ENCODE results near the gene PDE8A. TPM values are rescaled to one million over a fixed set of nuclear protein-coding genes. Genes with fewer than 3 reads are reported as not detected.

Gene PDE8A
- total and polyA plus RNA-seq, 2 of the 13 experiments (the other 11 are each of a cell fraction or from before 2014, with no cell fraction given) = 26.3 to 48.5 TPM

DNA sequence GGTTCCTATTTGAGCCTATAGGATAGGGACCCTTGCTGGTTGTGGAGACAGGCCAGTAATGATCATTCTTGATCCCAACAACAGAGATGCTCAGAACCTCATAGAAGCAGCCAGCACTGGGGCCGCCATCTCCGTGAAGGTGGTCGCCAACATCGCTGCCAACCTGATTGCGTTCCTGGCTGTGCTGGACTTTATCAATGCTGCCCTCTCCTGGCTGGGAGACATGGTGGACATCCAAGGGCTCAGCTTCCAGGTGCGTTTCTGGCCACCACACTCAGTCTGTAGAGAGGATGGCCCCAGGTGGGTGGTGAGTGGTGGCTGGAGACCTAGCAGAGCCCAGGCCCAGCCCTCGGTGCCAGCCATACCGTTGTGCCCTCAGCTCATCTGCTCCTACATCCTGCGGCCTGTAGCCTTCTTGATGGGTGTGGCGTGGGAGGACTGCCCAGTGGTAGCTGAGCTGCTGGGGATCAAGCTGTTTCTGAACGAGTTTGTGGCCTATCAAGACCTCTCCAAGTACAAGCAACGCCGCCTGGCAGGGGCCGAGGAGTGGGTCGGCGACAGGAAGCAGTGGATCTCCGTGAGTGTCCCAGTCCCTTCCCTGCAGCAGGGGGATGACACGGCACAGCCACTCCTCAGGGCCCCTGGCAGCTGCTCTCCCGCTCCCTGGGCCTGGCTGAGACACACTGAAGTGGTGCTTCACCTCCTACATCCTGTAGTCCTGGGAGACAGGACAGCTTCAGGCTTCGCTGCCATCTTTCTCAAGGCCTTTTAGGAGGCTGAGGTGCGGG, 46.5 kb upstream of the PDE8A start (continued):
- TF ChIP-seq TBX3 (IDR thresholded peaks at IDR 0.05; ENCODE audit: borderline replicate concordance) = no peak
- TF ChIP-seq ZNF383 (CRISPR knock-in tag; IDR thresholded peaks at IDR 0.05; ENCODE audit: borderline replicate concordance) = no peak
- no peak for TF ChIP-seq ZFP36L1 (CRISPR knock-in tag; IDR thresholded peaks at IDR 0.05)
- no peak for TF ChIP-seq ZNF138 (CRISPR knock-in tag; IDR thresholded peaks at IDR 0.05; ENCODE audit: low read depth)
- TF ChIP-seq NR2C2 (CRISPR knock-in tag; IDR thresholded peaks at IDR 0.05; ENCODE audit: borderline replicate concordance) = no peak
- TF ChIP-seq, protein P1, sequence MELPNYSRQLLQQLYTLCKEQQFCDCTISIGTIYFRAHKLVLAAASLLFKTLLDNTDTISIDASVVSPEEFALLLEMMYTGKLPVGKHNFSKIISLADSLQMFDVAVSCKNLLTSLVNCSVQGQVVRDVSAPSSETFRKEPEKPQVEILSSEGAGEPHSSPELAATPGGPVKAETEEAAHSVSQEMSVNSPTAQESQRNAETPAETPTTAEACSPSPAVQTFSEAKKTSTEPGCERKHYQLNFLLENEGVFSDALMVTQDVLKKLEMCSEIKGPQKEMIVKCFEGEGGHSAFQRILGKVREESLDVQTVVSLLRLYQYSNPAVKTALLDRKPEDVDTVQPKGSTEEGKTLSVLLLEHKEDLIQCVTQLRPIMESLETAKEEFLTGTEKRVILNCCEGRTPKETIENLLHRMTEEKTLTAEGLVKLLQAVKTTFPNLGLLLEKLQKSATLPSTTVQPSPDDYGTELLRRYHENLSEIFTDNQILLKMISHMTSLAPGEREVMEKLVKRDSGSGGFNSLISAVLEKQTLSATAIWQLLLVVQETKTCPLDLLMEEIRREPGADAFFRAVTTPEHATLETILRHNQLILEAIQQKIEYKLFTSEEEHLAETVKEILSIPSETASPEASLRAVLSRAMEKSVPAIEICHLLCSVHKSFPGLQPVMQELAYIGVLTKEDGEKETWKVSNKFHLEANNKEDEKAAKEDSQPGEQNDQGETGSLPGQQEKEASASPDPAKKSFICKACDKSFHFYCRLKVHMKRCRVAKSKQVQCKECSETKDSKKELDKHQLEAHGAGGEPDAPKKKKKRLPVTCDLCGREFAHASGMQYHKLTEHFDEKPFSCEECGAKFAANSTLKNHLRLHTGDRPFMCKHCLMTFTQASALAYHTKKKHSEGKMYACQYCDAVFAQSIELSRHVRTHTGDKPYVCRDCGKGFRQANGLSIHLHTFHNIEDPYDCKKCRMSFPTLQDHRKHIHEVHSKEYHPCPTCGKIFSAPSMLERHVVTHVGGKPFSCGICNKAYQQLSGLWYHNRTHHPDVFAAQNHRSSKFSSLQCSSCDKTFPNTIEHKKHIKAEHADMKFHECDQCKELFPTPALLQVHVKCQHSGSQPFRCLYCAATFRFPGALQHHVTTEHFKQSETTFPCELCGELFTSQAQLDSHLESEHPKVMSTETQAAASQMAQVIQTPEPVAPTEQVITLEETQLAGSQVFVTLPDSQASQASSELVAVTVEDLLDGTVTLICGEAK (IDR thresholded peaks at IDR 0.05) = no peak
- TF ChIP-seq, protein P1 (CRISPR knock-in tag; IDR thresholded peaks at IDR 0.05) = no peak
- TF ChIP-seq ZNF660 (CRISPR knock-in tag; IDR thresholded peaks at IDR 0.05; ENCODE audit: borderline replicate concordance, low read depth) = no peak
- TF ChIP-seq, protein P2, sequence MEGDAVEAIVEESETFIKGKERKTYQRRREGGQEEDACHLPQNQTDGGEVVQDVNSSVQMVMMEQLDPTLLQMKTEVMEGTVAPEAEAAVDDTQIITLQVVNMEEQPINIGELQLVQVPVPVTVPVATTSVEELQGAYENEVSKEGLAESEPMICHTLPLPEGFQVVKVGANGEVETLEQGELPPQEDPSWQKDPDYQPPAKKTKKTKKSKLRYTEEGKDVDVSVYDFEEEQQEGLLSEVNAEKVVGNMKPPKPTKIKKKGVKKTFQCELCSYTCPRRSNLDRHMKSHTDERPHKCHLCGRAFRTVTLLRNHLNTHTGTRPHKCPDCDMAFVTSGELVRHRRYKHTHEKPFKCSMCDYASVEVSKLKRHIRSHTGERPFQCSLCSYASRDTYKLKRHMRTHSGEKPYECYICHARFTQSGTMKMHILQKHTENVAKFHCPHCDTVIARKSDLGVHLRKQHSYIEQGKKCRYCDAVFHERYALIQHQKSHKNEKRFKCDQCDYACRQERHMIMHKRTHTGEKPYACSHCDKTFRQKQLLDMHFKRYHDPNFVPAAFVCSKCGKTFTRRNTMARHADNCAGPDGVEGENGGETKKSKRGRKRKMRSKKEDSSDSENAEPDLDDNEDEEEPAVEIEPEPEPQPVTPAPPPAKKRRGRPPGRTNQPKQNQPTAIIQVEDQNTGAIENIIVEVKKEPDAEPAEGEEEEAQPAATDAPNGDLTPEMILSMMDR (CRISPR knock-in tag; IDR thresholded peaks at IDR 0.05) = peak; percentile 86
- no peak for TF ChIP-seq FOXP1 (IDR thresholded peaks at IDR 0.05)
- no peak for TF ChIP-seq FOXP1 (CRISPR knock-in tag; IDR thresholded peaks at IDR 0.05)
- no peak for TF ChIP-seq E2F1 (CRISPR knock-in tag; IDR thresholded peaks at IDR 0.05)
- TF ChIP-seq POLR2A (IDR thresholded peaks at IDR 0.05; ENCODE audit: insufficient read depth in 1 of 2, low read depth in 2 of 2, low read length in 2 of 2) = no peak
- TF ChIP-seq ZNF235 (CRISPR knock-in tag; IDR thresholded peaks at IDR 0.05; ENCODE audit: borderline replicate concordance) = no peak
- TF ChIP-seq PREB (CRISPR knock-in tag; IDR thresholded peaks at IDR 0.05) = no peak
- no peak for TF ChIP-seq LCORL (IDR thresholded peaks at IDR 0.05)
- TF ChIP-seq LCORL (CRISPR knock-in tag; IDR thresholded peaks at IDR 0.05) = no peak
- TF ChIP-seq ZNF446 (CRISPR knock-in tag; IDR thresholded peaks at IDR 0.05) = no peak
